Activated CD4-positive, alpha-beta T cell treated with anti-CD3 and anti-CD28 coated beads for 36 hours (primary cell): ENCODE data around the gene SFSWAP. TPM values are rescaled to one million over a fixed set of nuclear protein-coding genes. Genes with fewer than 3 reads are reported as not detected.
A peak's percentile ranks its signal among the peaks of the same experiment; 100 is the strongest.
"Not testable (repeated sequence)": the region's sequence is repeated elsewhere in the genome, so short reads cannot be mapped to it uniquely, and the experiment has no call there.

ENCODE experiments used
- ATAC-seq: fragments of 200-7000 bp; cut with Tn5 transposase; one replicate; pipeline ENCODE4 v1.10.0; 2021; ENCODE audit warnings: mild to moderate bottlenecking, moderate library complexity
- CTCF ChIA-PET: fragments of 350-600 bp; sonication (Branson Sonifier 250); formaldehyde crosslinking; loops from one replicate; lab custom pipeline; 2021; ENCODE audit warnings: antibody characterized with exemption; lab: Charles Lee
- POLR2A ChIA-PET: fragments of 350-600 bp; sonication (Branson Sonifier 250); formaldehyde crosslinking; loops from one replicate; lab custom pipeline; 2021; ENCODE audit warnings: antibody characterized with exemption, inconsistent platforms; lab: Charles Lee
- DNase-seq: peaks from one replicate; pipeline ENCODE4 v3.0.0-alpha.2; 2020
- H3K27ac Mint-ChIP-seq: one replicate; pipeline ENCODE4 v1.8.0; 2021; ENCODE audit warnings: mixed read lengths
- H3K27me3 Mint-ChIP-seq: one replicate; pipeline ENCODE4 v1.8.0; 2021; ENCODE audit warnings: mixed read lengths
- H3K36me3 Mint-ChIP-seq: one replicate; pipeline ENCODE4 v1.8.0; 2021; ENCODE audit warnings: low read depth, mixed read lengths
- H3K4me1 Mint-ChIP-seq: one replicate; pipeline ENCODE4 v1.8.0; 2021; ENCODE audit warnings: mixed read lengths
- H3K4me3 Mint-ChIP-seq: one replicate; pipeline ENCODE4 v1.8.0; 2021; ENCODE audit warnings: mild to moderate bottlenecking, moderate library complexity, mixed read lengths
- H3K9me3 Mint-ChIP-seq: one replicate; pipeline ENCODE4 v1.8.0; 2021; ENCODE audit warnings: low read depth, mixed read lengths
- intact Hi-C, 2 experiments: fragments of 100-400 bp; cut with DNase I in 1 of 2; cut with micrococcal nuclease in 1 of 2; formaldehyde crosslinking; loops; one replicate each; pipeline versions ENCODE4 v1.14.2 to v1.15.1; 2022 to 2024; cut with DNase I, micrococcal nuclease
- total RNA-seq, 2 experiments: library from RNA; stranded (reverse); gene quantifications; one replicate each; pipeline ENCODE4 v1.2.3, GENCODE V29; 2021

SFSWAP gene
- total RNA-seq, 2 experiments from 2014 or later, result 47.9 to 73.1 TPM

DNA sequence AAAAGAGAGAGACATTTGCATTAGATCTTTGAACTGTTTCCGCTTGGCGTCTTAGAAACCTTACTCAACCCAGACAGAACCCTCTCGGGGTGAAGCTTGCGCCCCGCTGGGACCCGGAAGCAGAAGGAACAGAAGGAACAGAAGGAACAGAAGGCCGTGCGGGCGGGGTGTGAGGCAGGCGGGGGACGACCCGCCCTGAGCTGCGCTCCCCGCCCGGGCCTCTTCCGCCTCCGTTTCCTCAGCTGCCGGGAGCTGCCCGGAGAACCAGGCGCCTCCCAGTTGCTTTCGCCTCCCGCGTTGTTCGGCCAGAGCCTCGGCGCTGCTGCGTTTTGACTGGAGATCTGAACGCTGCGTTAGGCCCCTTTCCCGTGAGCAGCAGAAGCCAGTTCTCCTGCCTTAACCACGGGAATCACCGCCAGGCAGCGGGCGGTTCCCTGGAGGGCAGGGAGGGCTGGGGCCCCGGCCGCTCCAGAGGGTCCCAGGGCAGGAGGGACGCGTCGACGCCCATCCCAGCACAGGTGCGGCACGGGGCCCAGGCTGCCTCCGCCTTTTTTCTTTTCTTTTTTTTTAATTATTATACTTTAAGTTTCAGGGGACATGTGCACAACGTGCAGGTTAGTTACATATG lies 98.0 kb downstream of the SFSWAP start:
- Mint-ChIP-seq H3K9me3 (peaks cover 7% of the 10 kb centered on the region), H3K36me3 (peaks cover 7% of the 10 kb centered on the region), H3K4me1 (no peaks in the 10 kb centered on the region), H3K4me3 (peak overlapping the region; percentile 59), H3K27ac (no peak overlapping the region), H3K27me3 (no peaks in the 10 kb centered on the region)
- peak; percentile 66 for DNase-seq
- ATAC-seq, result peak; percentile 91
- intact Hi-C loops, result no loop called here
- CTCF ChIA-PET, result interaction anchor here (0.6 kb wide), 1 partner anchor 1409 kb away, joined by 3 read pairs; no protein-coding TSS in a partner anchor
- POLR2A ChIA-PET, result no interaction called here

DNA sequence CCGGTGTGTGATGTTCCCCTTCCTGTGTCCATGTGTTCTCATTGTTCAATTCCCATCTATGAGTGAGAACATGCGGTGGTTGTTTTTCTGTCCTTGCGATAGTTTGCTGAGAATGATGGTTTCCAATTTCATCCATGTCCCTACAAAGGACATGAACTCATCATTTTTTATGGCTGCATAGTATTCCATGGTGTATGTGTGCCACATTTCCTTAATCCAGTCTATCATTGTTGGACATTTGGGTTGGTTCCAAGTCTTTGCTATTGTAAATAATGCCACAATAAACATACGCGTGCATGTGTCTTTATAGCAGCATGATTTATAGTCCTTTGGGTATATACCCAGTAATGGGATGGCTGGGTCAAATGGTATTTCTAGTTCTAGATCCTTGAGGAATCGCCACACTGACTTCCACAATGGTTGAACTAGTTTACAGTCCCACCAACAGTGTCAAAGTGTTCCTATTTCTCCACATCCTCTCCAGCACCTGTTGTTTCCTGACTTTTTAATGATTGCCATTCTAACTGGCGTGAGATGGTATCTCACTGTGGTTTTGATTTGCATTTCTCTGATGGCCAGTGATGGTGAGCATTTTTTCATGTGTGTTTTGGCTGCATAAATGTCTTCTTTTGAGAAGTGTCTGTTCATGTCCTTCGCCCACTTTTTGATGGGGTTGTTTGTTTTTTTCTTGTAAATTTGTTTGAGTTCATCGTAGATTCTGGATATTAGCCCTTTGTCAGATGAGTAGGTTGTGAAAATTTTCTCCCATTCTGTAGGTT lies 98.8 kb downstream of the SFSWAP start:
- peak overlapping the region; percentile 59 for H3K4me3 Mint-ChIP-seq
- CTCF ChIA-PET, H3K27ac Mint-ChIP-seq, H3K4me1 Mint-ChIP-seq, H3K9me3 Mint-ChIP-seq, intact Hi-C loops, POLR2A ChIA-PET, DNase-seq, H3K36me3 Mint-ChIP-seq, H3K27me3 Mint-ChIP-seq, ATAC-seq: not testable (repeated sequence)

DNA sequence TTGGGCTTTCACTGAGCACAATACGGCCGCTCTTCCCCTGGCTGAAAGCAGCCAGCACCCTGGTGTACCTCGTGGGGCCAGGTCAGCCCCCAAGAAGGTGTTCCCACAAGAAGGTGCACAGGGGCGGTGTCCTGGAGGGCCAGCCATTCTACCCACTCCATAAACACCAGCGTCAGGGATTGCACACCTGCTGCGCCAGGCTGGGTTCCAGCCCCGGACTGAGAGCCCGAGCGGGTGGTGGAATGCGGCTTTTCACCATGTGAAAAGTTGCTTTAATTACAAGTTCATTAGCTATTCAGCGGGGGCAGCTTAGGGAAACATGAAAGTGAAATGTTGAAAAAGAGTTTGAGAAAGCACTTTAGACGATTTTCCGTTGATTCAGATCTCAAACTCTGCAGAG lies 99.8 kb downstream of the SFSWAP start:
- no peaks in the 10 kb centered on the region for H3K4me1 Mint-ChIP-seq
- H3K27ac Mint-ChIP-seq, result no peak overlapping the region
- CTCF ChIA-PET, result interaction anchor here (0.7 kb wide), 1 partner anchor 91 kb away, joined by 3 read pairs; no protein-coding TSS in a partner anchor
- POLR2A ChIA-PET, result no interaction called here
- DNase-seq (no peak), ATAC-seq (no peak)
- intact Hi-C loops, result no loop called here
- H3K27me3 Mint-ChIP-seq, result no peaks in the 10 kb centered on the region
- H3K9me3 Mint-ChIP-seq, result peaks cover 7% of the 10 kb centered on the region
- peaks cover 7% of the 10 kb centered on the region for H3K36me3 Mint-ChIP-seq
- no peak overlapping the region for H3K4me3 Mint-ChIP-seq

DNA sequence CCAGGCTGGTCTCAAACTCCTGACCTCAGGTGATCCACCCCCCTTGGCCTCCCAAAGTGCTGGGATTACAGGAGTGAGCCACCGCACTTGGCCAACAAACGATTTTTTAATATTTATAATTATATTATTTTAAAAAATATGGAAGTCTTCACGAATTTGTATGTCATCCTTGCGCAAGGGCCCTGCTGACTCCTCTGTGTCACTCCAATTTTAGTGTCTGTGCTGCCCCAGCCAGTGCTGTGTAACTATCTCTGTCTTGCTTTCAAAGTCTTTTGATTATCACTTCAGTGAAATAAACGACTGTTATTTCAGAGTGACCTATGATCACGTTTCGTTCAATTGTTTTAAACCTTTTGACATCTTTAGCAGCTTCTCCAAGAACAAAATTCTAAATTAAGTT lies 104.2 kb downstream of the SFSWAP start:
- Mint-ChIP-seq H3K9me3 (peaks cover 7% of the 10 kb centered on the region), H3K27me3 (no peaks in the 10 kb centered on the region), H3K4me1 (no peaks in the 10 kb centered on the region), H3K27ac (no peak overlapping the region), H3K4me3 (no peak overlapping the region), H3K36me3 (peaks cover 7% of the 10 kb centered on the region)
- ATAC-seq, result no peak
- ChIA-PET POLR2A (no interaction called here), CTCF (no interaction called here)
- intact Hi-C loops, result no loop called here
- no peak for DNase-seq

DNA sequence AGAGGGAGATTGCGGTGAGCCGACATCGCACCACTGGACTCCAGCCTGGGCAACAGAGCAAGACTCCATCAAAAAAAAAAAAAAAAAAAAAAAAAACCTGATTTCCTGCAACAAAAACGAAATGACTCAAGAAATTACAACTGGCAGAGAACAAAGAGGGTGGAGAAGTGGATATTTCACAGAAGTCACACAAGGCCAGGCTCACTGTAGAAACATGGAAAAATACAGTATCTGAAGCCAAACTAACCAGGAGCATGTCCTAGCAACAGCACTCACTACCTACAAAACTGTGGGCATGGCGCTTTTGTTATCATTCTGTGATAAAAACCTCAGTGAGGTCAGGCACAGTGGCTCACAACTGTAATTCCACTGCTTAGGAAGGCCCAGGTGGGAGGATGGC lies 105.6 kb downstream of the SFSWAP start:
- no peak overlapping the region for H3K27ac Mint-ChIP-seq
- ATAC-seq (no peak), DNase-seq (no peak)
- peaks cover 7% of the 10 kb centered on the region for H3K9me3 Mint-ChIP-seq
- peaks cover 7% of the 10 kb centered on the region for H3K36me3 Mint-ChIP-seq
- POLR2A ChIA-PET, result no interaction called here
- CTCF ChIA-PET, result no interaction called here
- H3K4me3 Mint-ChIP-seq, result no peak overlapping the region
- intact Hi-C loops, result no loop called here
- no peaks in the 10 kb centered on the region for H3K4me1 Mint-ChIP-seq
- H3K27me3 Mint-ChIP-seq, result no peaks in the 10 kb centered on the region

DNA sequence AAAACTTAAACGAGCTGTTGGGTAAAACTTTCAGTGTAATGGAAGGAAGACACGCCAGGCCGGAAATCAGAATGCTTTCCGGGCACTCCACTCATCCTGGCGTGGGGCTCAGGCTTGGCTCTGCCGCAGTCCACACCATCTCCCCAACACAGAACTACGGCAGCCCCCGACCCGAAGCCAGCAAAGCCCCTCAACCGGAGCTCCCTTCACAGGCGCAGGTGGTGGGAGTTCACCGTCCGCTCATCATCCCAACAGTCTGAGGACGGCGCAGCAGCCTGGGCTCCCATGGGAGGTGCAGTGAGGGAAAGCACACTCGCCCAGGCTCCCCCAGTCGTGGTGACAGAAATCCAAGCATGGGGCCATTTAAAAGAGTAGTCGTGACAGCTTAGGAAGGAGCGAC lies 106.4 kb downstream of the SFSWAP start:
- CTCF ChIA-PET, result no interaction called here
- intact Hi-C loops, result no loop called here
- no peaks in the 10 kb centered on the region for H3K27me3 Mint-ChIP-seq
- H3K36me3 Mint-ChIP-seq, result peaks cover 6% of the 10 kb centered on the region
- DNase-seq (no peak), ATAC-seq (no peak)
- H3K4me3 Mint-ChIP-seq, result no peak overlapping the region
- H3K27ac Mint-ChIP-seq, result no peak overlapping the region
- H3K4me1 Mint-ChIP-seq, result no peaks in the 10 kb centered on the region
- POLR2A ChIA-PET, result no interaction called here
- H3K9me3 Mint-ChIP-seq, result peaks cover 7% of the 10 kb centered on the region

DNA sequence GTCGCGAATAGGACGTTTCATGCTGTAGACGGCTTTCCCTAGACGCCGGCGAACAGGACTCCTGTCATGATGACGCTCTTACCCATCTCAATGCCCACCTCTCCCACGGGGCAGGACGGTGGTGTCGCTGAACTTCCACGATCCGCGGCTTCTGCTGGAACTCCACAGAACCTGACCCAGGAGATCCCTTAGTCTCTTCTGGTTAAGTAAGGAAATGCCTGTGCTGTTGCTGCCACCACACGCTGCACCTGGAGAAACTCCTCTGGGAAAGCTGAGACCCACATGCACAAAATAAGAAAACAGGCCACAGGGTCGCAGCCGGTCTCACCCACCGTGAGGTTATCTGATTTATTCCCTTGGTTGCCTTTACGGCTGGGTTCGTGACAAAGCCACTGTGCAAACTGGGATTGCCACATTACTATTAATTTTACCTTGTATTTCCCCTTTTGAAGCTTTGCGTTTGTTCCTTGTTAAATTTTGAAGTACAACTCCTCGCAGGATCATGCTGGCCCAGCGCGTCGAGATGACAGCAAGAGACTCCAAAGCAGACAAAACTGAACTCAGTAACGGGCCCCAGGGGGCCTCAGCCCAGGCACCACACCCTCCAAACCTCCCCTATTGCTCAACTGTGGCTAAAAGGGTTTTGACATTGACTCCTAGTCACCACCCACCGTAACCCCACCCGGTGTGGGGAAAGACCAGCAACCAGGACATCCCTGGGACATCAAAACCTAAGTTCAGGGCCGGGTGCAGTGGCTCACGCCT lies 108.1 kb downstream of the SFSWAP start:
- POLR2A ChIA-PET, result no interaction called here
- CTCF ChIA-PET, result no interaction called here
- no peaks in the 10 kb centered on the region for H3K36me3 Mint-ChIP-seq

DNA sequence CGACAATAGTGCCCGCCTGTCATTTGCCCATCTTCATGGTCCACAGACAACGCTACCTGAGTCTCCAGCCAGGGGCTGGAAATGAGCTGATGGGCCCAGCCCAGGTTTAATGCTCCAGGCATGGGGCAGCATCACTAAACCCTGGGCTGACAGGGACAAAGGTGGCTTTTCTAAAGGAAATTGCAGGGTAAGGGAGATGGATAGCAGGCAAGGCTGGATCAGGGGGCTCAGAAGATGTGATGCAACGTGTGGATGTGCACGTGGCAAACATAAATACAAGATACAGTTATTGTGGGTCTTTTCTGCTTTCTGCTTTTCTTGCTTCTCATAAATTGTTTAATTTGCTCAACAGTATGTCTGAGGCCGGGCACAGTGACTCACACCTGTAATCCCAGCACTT lies 113.6 kb downstream of the SFSWAP start:
- ATAC-seq, result no peak
- ChIA-PET CTCF (no interaction called here), POLR2A (no interaction called here)
- intact Hi-C loops, result no loop called here
- no peak for DNase-seq
- Mint-ChIP-seq H3K27me3 (peaks cover 30% of the 10 kb centered on the region), H3K36me3 (no peaks in the 10 kb centered on the region), H3K27ac (no peak overlapping the region), H3K4me1 (peaks cover 6% of the 10 kb centered on the region), H3K9me3 (no peaks in the 10 kb centered on the region), H3K4me3 (no peak overlapping the region)

More for the DNA sequence above, 108.1 kb downstream of the SFSWAP start:
- H3K27ac Mint-ChIP-seq, result no peak overlapping the region
- ATAC-seq, result no peak
- H3K27me3 Mint-ChIP-seq, result no peaks in the 10 kb centered on the region
- H3K9me3 Mint-ChIP-seq, result no peaks in the 10 kb centered on the region
- intact Hi-C loops, result no loop called here
- no peak for DNase-seq
- H3K4me1 Mint-ChIP-seq, result no peaks in the 10 kb centered on the region
- no peak overlapping the region for H3K4me3 Mint-ChIP-seq

DNA sequence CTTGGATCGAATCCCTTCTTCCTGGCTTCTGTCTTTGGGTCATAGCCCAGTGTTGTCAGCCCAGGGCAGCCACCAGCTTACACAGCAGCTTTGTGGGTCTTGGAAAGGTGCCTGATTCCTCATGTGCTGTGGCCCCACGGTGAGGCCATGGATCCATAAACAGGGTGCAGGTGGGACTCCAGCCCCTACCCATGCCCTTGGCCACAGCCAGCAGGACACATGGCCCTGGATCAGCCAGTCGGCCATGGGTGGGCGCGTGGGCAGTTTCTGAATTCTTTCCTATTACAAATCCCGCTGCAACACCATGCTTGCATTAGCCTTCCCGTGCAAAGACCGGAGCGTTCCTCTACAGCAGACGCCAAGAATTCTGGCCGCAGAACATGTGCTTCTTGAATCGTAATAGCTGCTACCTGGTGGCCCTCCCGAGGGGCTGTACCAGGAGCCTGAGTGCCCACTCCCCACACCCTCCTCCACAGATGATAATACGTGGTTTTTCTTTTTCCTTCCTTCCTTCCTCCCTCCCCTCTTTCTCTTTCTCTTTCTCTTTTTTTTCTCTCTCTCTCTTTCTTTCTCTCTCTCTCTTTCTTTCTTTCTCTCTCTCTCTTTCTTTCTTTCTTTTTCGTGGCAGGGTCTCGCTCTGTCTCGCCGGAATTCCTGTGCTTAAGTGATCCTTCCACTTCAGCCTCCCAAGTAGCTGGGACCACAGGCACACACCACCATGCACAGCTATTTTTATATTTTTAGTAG lies 114.4 kb downstream of the SFSWAP start:
- peaks cover 31% of the 10 kb centered on the region for H3K27me3 Mint-ChIP-seq
- H3K27ac Mint-ChIP-seq, result no peak overlapping the region
- ChIA-PET CTCF (no interaction called here), POLR2A (no interaction called here)
- H3K36me3 Mint-ChIP-seq, result no peaks in the 10 kb centered on the region
- H3K9me3 Mint-ChIP-seq, result no peaks in the 10 kb centered on the region
- DNase-seq (no peak), ATAC-seq (no peak)
- intact Hi-C loops, result no loop called here
- peaks cover 7% of the 10 kb centered on the region for H3K4me1 Mint-ChIP-seq
- H3K4me3 Mint-ChIP-seq, result no peak overlapping the region

DNA sequence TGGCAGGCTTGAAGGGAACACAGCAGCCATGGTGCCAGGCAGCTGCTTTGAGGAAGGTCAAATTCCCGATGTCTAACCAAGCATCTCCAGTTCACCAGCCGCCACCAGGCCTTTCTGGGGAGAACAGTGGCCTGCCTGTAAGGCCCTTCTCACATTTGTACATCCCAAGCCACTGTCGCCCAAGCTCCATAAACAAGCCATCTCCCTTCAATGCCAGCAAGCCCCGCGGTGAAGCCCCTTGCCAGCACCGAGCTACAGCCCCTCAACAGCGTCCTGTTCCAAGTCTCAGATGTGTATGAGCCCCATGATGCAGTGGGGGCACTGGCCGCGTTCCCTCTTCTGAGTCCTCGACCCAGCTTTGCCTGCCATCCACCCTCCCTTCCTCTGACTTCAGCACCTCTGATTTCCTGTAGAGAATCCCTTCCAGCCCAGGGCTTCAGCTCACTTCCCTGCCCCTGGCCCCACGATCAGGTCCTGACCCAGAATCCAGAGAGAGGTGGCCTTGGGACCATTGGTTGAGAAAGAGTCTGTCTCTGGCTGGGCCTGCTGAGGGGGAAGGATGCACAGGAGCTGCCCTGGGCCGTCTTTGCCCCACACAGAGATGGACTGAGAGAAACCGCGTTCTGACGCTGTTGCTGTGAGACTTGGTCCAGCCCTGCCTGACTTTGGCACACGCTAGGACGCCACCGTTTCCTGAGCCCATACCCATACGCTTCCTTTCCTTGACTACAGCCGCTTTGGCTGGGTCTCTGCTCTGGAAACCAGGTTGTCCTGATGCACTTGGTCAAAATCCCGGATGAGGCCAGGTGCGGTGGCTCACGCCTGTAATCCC lies 115.4 kb downstream of the SFSWAP start:
- intact Hi-C loops, result no loop called here
- Mint-ChIP-seq H3K9me3 (no peaks in the 10 kb centered on the region), H3K36me3 (no peaks in the 10 kb centered on the region), H3K27me3 (peaks cover 36% of the 10 kb centered on the region), H3K4me3 (no peak overlapping the region), H3K4me1 (peaks cover 11% of the 10 kb centered on the region), H3K27ac (no peak overlapping the region)
- ChIA-PET POLR2A (no interaction called here), CTCF (interaction anchor here (0.7 kb wide), 1 partner anchor 462 kb away, joined by 3 read pairs; no protein-coding TSS in a partner anchor)
- DNase-seq (no peak), ATAC-seq (no peak)
